ENCODE results near the gene MIB1. TPM values are rescaled to one million over a fixed set of nuclear protein-coding genes. Genes with fewer than 3 reads are reported as not detected.

The MIB1 gene
- total RNA-seq, 1 experiment from 2014 or later, result 53.0 TPM

Other genes with a start within 250 kb of the MIB1 start
- 14.8 and 15.3 TPM in 2 replicates for gene ESCO1, start 140.1 kb upstream of the MIB1 start, total RNA-seq (2014; rRNA removed; shearing (Covaris generic))
- 38.0 and 52.2 TPM in 2 replicates for gene SNRPD1, start 128.5 kb upstream of the MIB1 start, total RNA-seq (2014; rRNA removed; shearing (Covaris generic))
- 21.9 and 36.7 TPM in 2 replicates for gene ABHD3, start 36.0 kb upstream of the MIB1 start, total RNA-seq (2014; rRNA removed; shearing (Covaris generic))

All from SJSA1 (cell line).